ENCODE results near the gene FTSJ3. TPM values are rescaled to one million over a fixed set of nuclear protein-coding genes. Genes with fewer than 3 reads are reported as not detected.

The FTSJ3 gene
- total and polyA plus RNA-seq, 8 donors: 8.6 to 24.0 (median 13.7) TPM

DNA sequence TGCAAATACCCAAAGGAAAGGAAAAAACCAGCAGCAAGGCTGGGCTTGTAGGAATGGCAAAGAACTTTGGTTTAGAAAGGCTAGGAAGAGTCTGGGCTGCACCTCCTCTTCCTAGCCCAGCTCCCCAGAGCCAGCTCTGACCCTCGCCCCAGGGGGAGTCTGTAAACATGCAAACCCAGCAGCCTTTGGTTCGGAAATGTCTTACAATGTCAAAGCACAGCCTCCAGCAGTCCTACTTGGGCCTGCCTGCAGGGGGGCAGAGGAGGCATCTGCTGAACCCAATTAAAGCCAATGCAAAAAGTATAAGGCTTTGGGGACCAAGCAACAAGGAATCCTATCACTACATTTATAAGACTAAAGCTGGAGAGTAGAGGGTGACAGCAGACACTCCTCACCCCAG, 5.0 kb upstream of the FTSJ3 start:
- peaks cover 0 to 67% (median 55%) of the 10 kb centered on the region in 3 donors for H3K36me3 ChIP-seq
- H3K27me3 ChIP-seq: no peaks in the 10 kb centered on the region
- TF ChIP-seq, protein P1, sequence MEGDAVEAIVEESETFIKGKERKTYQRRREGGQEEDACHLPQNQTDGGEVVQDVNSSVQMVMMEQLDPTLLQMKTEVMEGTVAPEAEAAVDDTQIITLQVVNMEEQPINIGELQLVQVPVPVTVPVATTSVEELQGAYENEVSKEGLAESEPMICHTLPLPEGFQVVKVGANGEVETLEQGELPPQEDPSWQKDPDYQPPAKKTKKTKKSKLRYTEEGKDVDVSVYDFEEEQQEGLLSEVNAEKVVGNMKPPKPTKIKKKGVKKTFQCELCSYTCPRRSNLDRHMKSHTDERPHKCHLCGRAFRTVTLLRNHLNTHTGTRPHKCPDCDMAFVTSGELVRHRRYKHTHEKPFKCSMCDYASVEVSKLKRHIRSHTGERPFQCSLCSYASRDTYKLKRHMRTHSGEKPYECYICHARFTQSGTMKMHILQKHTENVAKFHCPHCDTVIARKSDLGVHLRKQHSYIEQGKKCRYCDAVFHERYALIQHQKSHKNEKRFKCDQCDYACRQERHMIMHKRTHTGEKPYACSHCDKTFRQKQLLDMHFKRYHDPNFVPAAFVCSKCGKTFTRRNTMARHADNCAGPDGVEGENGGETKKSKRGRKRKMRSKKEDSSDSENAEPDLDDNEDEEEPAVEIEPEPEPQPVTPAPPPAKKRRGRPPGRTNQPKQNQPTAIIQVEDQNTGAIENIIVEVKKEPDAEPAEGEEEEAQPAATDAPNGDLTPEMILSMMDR (IDR thresholded peaks at IDR 0.05): no peak
- DNase-seq (no peak), FAIRE-seq (no peak), ATAC-seq (no peak)
- no peaks in the 10 kb centered on the region for H3K9me3 ChIP-seq
- H3K27ac ChIP-seq: no peak overlapping the region
- H3K4me1 ChIP-seq: peaks cover 2 to 17% (median 16%) of the 10 kb centered on the region in 3 donors
- 81 to 95% methylated on average over 2 of the region's 2 CpGs for WGBS, 2 donors
- intact Hi-C loops (cut with DNase I): no loop called here
- no peak overlapping the region for H3K4me3 ChIP-seq

DNA sequence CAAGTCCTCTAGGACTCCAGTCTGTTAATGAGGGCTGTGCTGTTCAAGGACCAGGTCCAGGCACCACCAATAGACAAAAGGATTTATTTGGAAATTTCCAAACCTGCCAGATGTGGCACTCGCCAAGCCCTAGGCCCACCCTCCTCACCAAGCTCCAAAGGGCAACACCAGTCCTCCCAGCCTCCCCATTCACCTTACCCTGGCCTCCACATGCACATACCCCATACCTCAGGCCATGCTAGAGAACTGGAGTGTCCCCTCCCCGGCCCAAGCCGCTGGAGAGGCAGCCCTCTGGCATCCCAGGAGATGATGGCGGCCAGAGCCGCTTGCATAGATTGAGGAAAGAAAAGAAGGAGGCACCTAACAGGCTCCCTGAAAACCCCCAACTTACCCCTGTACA, 4.6 kb upstream of the FTSJ3 start:
- no peaks in the 10 kb centered on the region for H3K27me3 ChIP-seq
- WGBS, 2 donors: 79 to 83% methylated on average over 5 of the region's 5 CpGs
- no peak overlapping the region for H3K4me3 ChIP-seq
- DNase-seq (no peak), FAIRE-seq (no peak), ATAC-seq (no peak)
- intact Hi-C loops (cut with DNase I): no loop called here
- H3K36me3 ChIP-seq: peaks cover 0 to 67% (median 55%) of the 10 kb centered on the region in 3 donors
- no peaks in the 10 kb centered on the region for H3K9me3 ChIP-seq
- H3K4me1 ChIP-seq: peaks cover 0 to 16% (median 13%) of the 10 kb centered on the region in 3 donors
- TF ChIP-seq, protein P1 (IDR thresholded peaks at IDR 0.05): no peak
- no peak overlapping the region for H3K27ac ChIP-seq

DNA sequence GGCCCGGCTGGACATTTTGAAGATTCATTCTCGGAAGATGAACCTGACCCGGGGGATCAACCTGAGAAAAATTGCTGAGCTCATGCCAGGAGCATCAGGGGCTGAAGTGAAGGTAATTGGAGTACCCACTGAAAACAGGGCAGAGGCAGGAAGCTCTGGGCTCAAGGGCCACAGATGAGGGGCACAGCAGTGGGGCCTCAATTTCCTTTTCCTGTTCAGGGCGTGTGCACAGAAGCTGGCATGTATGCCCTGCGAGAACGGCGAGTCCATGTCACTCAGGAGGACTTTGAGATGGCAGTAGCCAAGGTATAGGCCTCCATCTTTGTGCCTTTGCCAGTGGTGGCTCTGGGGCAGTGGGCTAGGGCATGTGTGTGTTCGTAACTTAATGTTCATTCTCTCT, 4.0 kb upstream of the FTSJ3 start:
- H3K36me3 ChIP-seq: peaks cover 0 to 67% (median 55%) of the 10 kb centered on the region in 3 donors
- ATAC-seq: no peak
- H3K27ac ChIP-seq: no peak overlapping the region
- intact Hi-C loops (cut with DNase I): no loop called here
- no peak for DNase-seq
- no peaks in the 10 kb centered on the region for H3K9me3 ChIP-seq
- WGBS, 2 donors: 75 to 82% methylated on average over 8 of the region's 8 CpGs
- peaks cover 0 to 16% (median 13%) of the 10 kb centered on the region in 3 donors for H3K4me1 ChIP-seq
- FAIRE-seq: no peak
- no peaks in the 10 kb centered on the region for H3K27me3 ChIP-seq
- no peak overlapping the region for H3K4me3 ChIP-seq
- TF ChIP-seq, protein P1 (IDR thresholded peaks at IDR 0.05): no peak

DNA sequence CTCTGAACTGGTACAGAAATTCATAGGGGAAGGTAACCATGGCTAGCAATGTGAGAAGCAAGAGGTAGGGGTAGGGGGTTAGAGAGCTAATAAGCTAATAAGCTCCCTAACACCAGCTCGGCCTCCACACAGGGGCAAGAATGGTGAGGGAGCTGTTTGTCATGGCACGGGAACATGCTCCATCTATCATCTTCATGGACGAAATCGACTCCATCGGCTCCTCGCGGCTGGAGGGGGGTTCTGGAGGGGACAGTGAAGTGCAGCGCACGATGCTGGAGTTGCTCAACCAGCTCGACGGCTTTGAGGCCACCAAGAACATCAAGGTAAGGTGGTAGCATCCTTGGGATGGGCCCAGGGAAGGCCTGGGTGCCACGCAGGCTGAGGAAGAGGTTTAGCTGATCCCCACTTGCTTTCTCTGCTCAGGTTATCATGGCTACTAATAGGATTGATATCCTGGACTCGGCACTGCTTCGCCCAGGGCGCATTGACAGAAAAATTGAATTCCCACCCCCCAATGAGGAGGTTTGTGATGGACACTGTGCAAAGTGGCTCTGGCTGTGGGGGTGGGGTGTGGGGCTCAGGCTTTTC, 3.5 kb upstream of the FTSJ3 start:
- Histone ChIP-seq H3K4me1 (peaks cover 1 to 18% (median 17%) of the 10 kb centered on the region in 3 donors), H3K4me3 (no peak overlapping the region), H3K27ac (no peak overlapping the region), H3K9me3 (no peaks in the 10 kb centered on the region), H3K36me3 (peaks cover 0 to 66% (median 53%) of the 10 kb centered on the region in 3 donors), H3K27me3 (no peaks in the 10 kb centered on the region)
- TF ChIP-seq, protein P1 (IDR thresholded peaks at IDR 0.05): no peak
- ATAC-seq: no peak
- no peak for DNase-seq
- intact Hi-C loops (cut with DNase I): no loop called here
- no peak for FAIRE-seq
- 74 to 81% methylated on average over 15 of the region's 15 CpGs for WGBS, 2 donors

DNA sequence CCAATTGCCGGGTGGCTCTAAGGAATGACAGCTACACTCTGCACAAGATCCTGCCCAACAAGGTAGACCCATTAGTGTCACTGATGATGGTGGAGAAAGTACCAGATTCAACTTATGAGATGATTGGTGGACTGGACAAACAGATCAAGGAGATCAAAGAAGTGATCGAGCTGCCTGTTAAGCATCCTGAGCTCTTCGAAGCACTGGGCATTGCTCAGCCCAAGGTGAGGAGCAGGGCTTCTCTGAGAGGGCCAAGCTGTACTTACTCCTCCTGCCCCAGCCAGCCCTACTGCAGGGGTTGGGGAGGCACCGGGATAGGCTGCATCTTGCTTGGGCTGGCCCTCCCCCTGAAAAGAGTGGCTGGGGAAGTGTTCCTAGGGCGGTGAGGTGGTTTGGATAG, 2.8 kb upstream of the FTSJ3 start:
- H3K27ac ChIP-seq: no peak overlapping the region
- DNase-seq: no peak
- H3K36me3 ChIP-seq: peaks cover 0 to 60% (median 48%) of the 10 kb centered on the region in 3 donors
- peaks cover 4 to 21% (median 21%) of the 10 kb centered on the region in 3 donors for H3K4me1 ChIP-seq
- TF ChIP-seq, protein P1 (IDR thresholded peaks at IDR 0.05): no peak
- WGBS, 2 donors: 87 to 95% methylated on average over 5 of the region's 5 CpGs
- no peak for FAIRE-seq
- H3K9me3 ChIP-seq: no peaks in the 10 kb centered on the region
- H3K4me3 ChIP-seq: no peak overlapping the region
- intact Hi-C loops (cut with DNase I): no loop called here
- H3K27me3 ChIP-seq: no peaks in the 10 kb centered on the region
- no peak for ATAC-seq

Data from pancreas (tissue), 10 donors.